Stomach (tissue), 9 donors: ENCODE measurements around the gene TMEM185A. TPM values are rescaled to one million over a fixed set of nuclear protein-coding genes. Genes with fewer than 3 reads are reported as not detected.
"Not testable (repeated sequence)": the region's sequence is repeated elsewhere in the genome, so short reads cannot be mapped to it uniquely, and the experiment has no call there.

Experiments
- DNase-seq, 2 donors: peaks; one replicate each; pipeline versions ENCODE4 v3.0.0 to v3.0.0-alpha.2; 2013 to 2019
- H3K27ac ChIP-seq, 5 donors: fragments of 200-600 bp in 4 of 5; sonication (generic) in 4 of 5; one replicate each; pipeline ENCODE4 v1.5.1; 2013 to 2019; ENCODE audit warnings: mild to moderate bottlenecking in 1 of 5, moderate library complexity in 1 of 5
- H3K27me3 ChIP-seq, 3 donors: fragments of 200-600 bp; sonication (generic); one replicate each; pipeline ENCODE4 v1.5.1; 2017 to 2019; ENCODE audit warnings: mixed run types in 1 of 3
- H3K36me3 ChIP-seq, 4 donors: fragments of 200-600 bp; sonication (generic); 1 replicate in 3 of 4; 2 replicates in 1 of 4; pipeline ENCODE4 v1.5.1; 2016 to 2019
- H3K4me1 ChIP-seq, 4 donors: fragments of 200-600 bp; sonication (generic); one replicate each; pipeline ENCODE4 v1.5.1; 2016 to 2019
- H3K4me3 ChIP-seq, 4 donors: fragments of 200-600 bp; sonication (generic) in 3 of 4; one replicate each; pipeline ENCODE4 v1.5.1; 2016 to 2019; ENCODE audit warnings: mild to moderate bottlenecking in 1 of 4
- H3K9me3 ChIP-seq, 4 donors: fragments of 200-600 bp; sonication (generic); one replicate each; pipeline ENCODE4 v1.5.1; 2016 to 2019
- EP300 ChIP-seq: sonication (generic); formaldehyde crosslinking; IDR thresholded peaks from one replicate; pipeline ENCODE4 v1.6.1; 2017; ENCODE audit warnings: antibody characterized with exemption
- POLR2A ChIP-seq, 4 donors: fragments of 450-650 bp; IDR thresholded peaks; one replicate each; pipeline ENCODE4 v1.6.1; 2016; ENCODE audit warnings: antibody characterized with exemption in 4 of 4, control low read depth in 2 of 4, mild to moderate bottlenecking in 1 of 4, moderate library complexity in 1 of 4
- POLR2AphosphoS5 ChIP-seq, 3 donors: sonication (generic); formaldehyde crosslinking; IDR thresholded peaks; one replicate each; pipeline ENCODE4 v1.6.1; 2016; ENCODE audit warnings: antibody characterized with exemption in 3 of 3
- WGBS, 5 donors: extraction: QIAGEN DNeasy Blood & Tissue Kit in 3 of 5; methylation state at CpG; one replicate each; pipeline versions ENCODE4 v1.1.5 to v1.1.7; 2013 to 2018; 5-methylcytosine and 5-hydroxymethylcytosine counted together
- intact Hi-C: fragments of 100-400 bp; cut with DNase I; formaldehyde crosslinking; loops from one replicate; pipeline ENCODE4 v1.15.1; 2023; ENCODE audit warnings: low total_unique reads
- polyA plus RNA-seq, 3 donors: library from polyadenylated mRNA; stranded (reverse); fragments of 200-250 nt; gene quantifications; one replicate each; pipeline ENCODE4 v1.2.3, GENCODE V29; 2013
- total RNA-seq, 5 donors: library from RNA; depleted of rRNA; stranded (reverse); fragments of >200 nt; gene quantifications; one replicate each; pipeline versions ENCODE4 v1.1.0 to v1.2.3, GENCODE V29; 2014 to 2016
- TF ChIP-seq, protein P1 (sequence below), 7 experiments: fragments of 450-650 bp in 4 of 7; fragments of 200-600 bp in 3 of 7; sonication (generic) in 3 of 7; IDR thresholded peaks; one replicate each; pipeline ENCODE4 v1.5.1; 2016 to 2019; ENCODE audit warnings: antibody characterized with exemption in 7 of 7, control low read depth in 2 of 7, mild to moderate bottlenecking in 1 of 7
- donor health status: healthy with polysubstance abuse.
- donor health status: Bipolar disorder and iron deficiency.
- donor health status: healthy.

Gene TMEM185A
- total and polyA plus RNA-seq, 8 donors = 3.5 to 22.0 (median 14.8) TPM

DNA sequence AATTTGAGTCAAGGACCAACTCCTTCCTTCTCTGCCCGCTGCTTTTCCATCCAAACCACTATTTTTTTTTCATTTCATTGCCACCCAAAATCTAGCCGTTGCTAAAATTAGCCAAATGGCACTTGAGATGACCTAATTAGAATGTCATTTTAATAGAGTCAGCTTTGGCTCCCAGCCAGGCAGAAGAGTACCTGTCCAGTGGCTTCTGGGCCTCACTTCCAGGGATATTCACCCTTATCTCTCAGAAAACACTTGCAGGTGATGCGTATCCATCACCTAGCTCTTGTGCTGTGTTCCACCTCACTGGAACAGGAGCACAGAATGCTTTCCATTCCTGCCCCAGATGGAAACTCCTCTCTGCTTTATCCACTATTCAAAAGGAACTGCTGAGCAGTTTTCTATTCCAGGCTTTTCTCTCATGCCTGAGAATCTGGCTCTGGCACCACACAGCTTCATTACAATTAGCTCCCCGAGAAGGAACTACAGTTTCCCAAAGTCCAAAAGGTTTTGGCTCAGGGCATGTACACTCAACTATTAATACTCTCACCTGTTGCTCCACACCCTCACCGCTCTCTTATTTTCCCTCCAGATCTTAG, 62.8 kb downstream of the TMEM185A start:
- WGBS, 5 donors = 77 to 95% (median 83%) methylated on average over 5 of the region's 5 CpGs; no CpG with 5 or more reads in 1 of the 5 donors
- Histone ChIP-seq H3K27ac (no peak overlapping the region), H3K4me1 (no peaks in the 10 kb centered on the region), H3K27me3 (no peaks in the 10 kb centered on the region), H3K36me3 (no peaks in the 10 kb centered on the region), H3K9me3 (peaks cover 0 to 3% (median 0%) of the 10 kb centered on the region in 4 donors), H3K4me3 (no peak overlapping the region)
- DNase-seq = no peak
- TF ChIP-seq, protein P1, sequence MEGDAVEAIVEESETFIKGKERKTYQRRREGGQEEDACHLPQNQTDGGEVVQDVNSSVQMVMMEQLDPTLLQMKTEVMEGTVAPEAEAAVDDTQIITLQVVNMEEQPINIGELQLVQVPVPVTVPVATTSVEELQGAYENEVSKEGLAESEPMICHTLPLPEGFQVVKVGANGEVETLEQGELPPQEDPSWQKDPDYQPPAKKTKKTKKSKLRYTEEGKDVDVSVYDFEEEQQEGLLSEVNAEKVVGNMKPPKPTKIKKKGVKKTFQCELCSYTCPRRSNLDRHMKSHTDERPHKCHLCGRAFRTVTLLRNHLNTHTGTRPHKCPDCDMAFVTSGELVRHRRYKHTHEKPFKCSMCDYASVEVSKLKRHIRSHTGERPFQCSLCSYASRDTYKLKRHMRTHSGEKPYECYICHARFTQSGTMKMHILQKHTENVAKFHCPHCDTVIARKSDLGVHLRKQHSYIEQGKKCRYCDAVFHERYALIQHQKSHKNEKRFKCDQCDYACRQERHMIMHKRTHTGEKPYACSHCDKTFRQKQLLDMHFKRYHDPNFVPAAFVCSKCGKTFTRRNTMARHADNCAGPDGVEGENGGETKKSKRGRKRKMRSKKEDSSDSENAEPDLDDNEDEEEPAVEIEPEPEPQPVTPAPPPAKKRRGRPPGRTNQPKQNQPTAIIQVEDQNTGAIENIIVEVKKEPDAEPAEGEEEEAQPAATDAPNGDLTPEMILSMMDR (IDR thresholded peaks at IDR 0.05) = no peak
- no peak for TF ChIP-seq POLR2AphosphoS5 (IDR thresholded peaks at IDR 0.05)
- TF ChIP-seq POLR2A (IDR thresholded peaks at IDR 0.05) = no peak
- no peak for TF ChIP-seq EP300
- intact Hi-C loops = no loop called here

GRCh38 chrX:149567621-149568417, 63.8 kb downstream of the TMEM185A start:
- intact Hi-C loops = no loop called here
- no peak for DNase-seq
- Histone ChIP-seq H3K4me3 (no peak overlapping the region), H3K27me3 (no peaks in the 10 kb centered on the region), H3K36me3 (no peaks in the 10 kb centered on the region), H3K4me1 (no peaks in the 10 kb centered on the region), H3K9me3 (peaks cover 0 to 3% (median 0%) of the 10 kb centered on the region in 4 donors), H3K27ac (no peak overlapping the region)
- 67 to 85% (median 70%) methylated on average over 4 to 7 of the region's 7 CpGs; no CpG with 5 or more reads in 1 of the 5 donors for WGBS, 5 donors
- no peak for TF ChIP-seq POLR2A (IDR thresholded peaks at IDR 0.05)
- TF ChIP-seq POLR2AphosphoS5 (IDR thresholded peaks at IDR 0.05) = no peak
- TF ChIP-seq, protein P1 (IDR thresholded peaks at IDR 0.05) = no peak
- no peak for TF ChIP-seq EP300

GRCh38 chrX:149563359-149563758, 68.2 kb downstream of the TMEM185A start:
- Histone ChIP-seq H3K4me1 (no peaks in the 10 kb centered on the region), H3K36me3 (no peaks in the 10 kb centered on the region), H3K4me3 (no peak overlapping the region), H3K27me3 (no peaks in the 10 kb centered on the region), H3K9me3 (peaks cover 0 to 3% (median 0%) of the 10 kb centered on the region in 4 donors), H3K27ac (no peak overlapping the region)
- DNase-seq = no peak
- WGBS, 5 donors = 80 to 91% (median 84%) methylated on average over 1 to 4 of the region's 4 CpGs
- no peak for TF ChIP-seq POLR2A (IDR thresholded peaks at IDR 0.05)
- TF ChIP-seq, protein P1 (IDR thresholded peaks at IDR 0.05) = no peak
- TF ChIP-seq EP300 = no peak
- TF ChIP-seq POLR2AphosphoS5 (IDR thresholded peaks at IDR 0.05) = no peak
- intact Hi-C loops = no loop called here

GRCh38 chrX:149555251-149555650, 76.3 kb downstream of the TMEM185A start:
- H3K9me3 ChIP-seq, H3K4me1 ChIP-seq, H3K36me3 ChIP-seq, H3K4me3 ChIP-seq, DNase-seq, H3K27me3 ChIP-seq, intact Hi-C loops, H3K27ac ChIP-seq: not testable (repeated sequence)
- WGBS, 5 donors = no CpG with 5 or more reads among the region's 4 CpGs

- H3K4me1 ChIP-seq, H3K27me3 ChIP-seq, H3K9me3 ChIP-seq, intact Hi-C loops, DNase-seq, H3K27ac ChIP-seq, H3K4me3 ChIP-seq, H3K36me3 ChIP-seq: not testable (repeated sequence)
- WGBS, 5 donors = 100% methylated on average over 2 of the region's 6 CpGs; no CpG with 5 or more reads in 4 of the 5 donors
Observed at GRCh38 chrX:149551939-149552248, 79.7 kb downstream of the TMEM185A start.

- intact Hi-C loops, H3K36me3 ChIP-seq, H3K4me3 ChIP-seq, H3K4me1 ChIP-seq, H3K9me3 ChIP-seq, H3K27ac ChIP-seq, H3K27me3 ChIP-seq, DNase-seq: not testable (repeated sequence)
- WGBS, 5 donors = no CpG with 5 or more reads among the region's 4 CpGs
Observed at GRCh38 chrX:149551245-149551938, 80.2 kb downstream of the TMEM185A start.

DNA sequence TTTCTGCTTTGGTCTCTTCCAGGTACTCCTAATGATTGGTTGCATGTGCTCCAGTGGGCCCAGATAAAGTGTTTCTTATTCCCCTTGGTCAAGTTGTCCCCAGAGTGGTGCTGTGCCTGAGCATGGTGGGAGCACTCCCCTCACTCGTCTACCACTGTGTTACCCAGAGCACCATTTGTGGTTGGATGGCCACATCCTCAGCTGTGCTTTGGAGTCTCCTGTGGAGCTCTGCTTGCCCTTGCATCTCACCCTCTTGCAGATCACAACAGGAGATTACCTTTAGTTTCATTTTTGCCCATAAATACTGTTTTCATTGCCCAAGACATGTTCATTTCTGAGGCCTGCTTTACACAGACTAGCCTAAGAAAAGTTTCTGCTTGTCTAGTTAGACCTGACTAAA, 81.1 kb downstream of the TMEM185A start:
- H3K4me1 ChIP-seq, H3K9me3 ChIP-seq, H3K4me3 ChIP-seq, H3K27me3 ChIP-seq, H3K36me3 ChIP-seq, DNase-seq, H3K27ac ChIP-seq, intact Hi-C loops: not testable (repeated sequence)
- WGBS, 5 donors = 100% methylated on average over 1 of the region's 1 CpG; no CpG with 5 or more reads in 2 of the 5 donors

DNA sequence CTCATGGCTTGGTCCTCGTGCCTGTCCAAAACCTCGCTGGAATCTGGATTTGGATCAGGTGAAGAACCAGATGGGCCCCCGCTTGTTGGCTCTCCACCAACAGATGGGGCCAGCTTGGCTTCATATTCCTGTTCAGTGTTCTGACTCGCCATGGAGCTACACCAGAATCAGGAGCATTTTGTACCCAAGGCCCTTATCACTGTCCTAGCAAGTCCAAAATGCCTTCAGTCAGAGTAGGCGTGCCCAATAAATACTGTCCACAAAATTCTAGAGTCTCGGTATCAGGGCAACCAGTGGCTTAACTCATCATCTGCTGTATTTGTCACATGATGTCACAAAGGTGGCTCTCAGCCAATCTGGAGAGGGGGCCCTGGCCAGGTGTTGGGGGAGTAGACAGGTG, 81.9 kb downstream of the TMEM185A start, which contains the start of gene HSFX3:
TSS of gene HSFX3 (minus strand) at position 224 of the 400 bp plus-strand sequence. CDS start at position 152, 72 bp downstream.
- WGBS, 5 donors = 80 to 100% (median 100%) methylated on average over 1 of the region's 6 CpGs; no CpG with 5 or more reads in 2 of the 5 donors

More for the DNA sequence above, 81.9 kb downstream of the TMEM185A start, which contains the start of gene HSFX3:
- H3K9me3 ChIP-seq, intact Hi-C loops, H3K4me1 ChIP-seq, H3K4me3 ChIP-seq, H3K27me3 ChIP-seq, H3K36me3 ChIP-seq, H3K27ac ChIP-seq, DNase-seq: not testable (repeated sequence)
